Left renal cortex interstitium (tissue), 4 donors: ENCODE data around the gene SPDL1. TPM values are rescaled to one million over a fixed set of nuclear protein-coding genes. Genes with fewer than 3 reads are reported as not detected.

Experiments
- DNase-seq, 4 donors: peaks; one replicate each; pipeline ENCODE4 v3.0.0-alpha.2; 2013; ENCODE audit warnings: low read depth in 4 of 4, low spot score in 2 of 4, missing footprints in 1 of 4
- polyA plus RNA-seq, 4 donors: library from polyadenylated mRNA; unstranded; fragments of 120-200 nt; gene quantifications; one replicate each; pipeline ENCODE4 v1.2.1, GENCODE V29; 2013; ENCODE audit not compliant: insufficient read length in 4 of 4

Gene SPDL1
- polyA plus RNA-seq, 4 donors = 31.0 to 46.5 (median 36.1) TPM

GRCh38 chr5:169627551-169627950 lies 44.0 kb downstream of the SPDL1 start:
- DNase-seq = no peak

GRCh38 chr5:169628892-169629291 lies 45.3 kb downstream of the SPDL1 start:
- DNase-seq = no peak

- DNase-seq = no peak
Measured at GRCh38 chr5:169629847-169630548, 46.4 kb downstream of the SPDL1 start.

- no peak for DNase-seq
Measured at GRCh38 chr5:169631360-169631759, 47.8 kb downstream of the SPDL1 start.

GRCh38 chr5:169632946-169633345 lies 49.4 kb downstream of the SPDL1 start:
- DNase-seq = no peak

- no peak for DNase-seq
Measured at GRCh38 chr5:169634606-169635005, 51.0 kb downstream of the SPDL1 start.

- no peak for DNase-seq
Measured at GRCh38 chr5:169635936-169636335, 52.4 kb downstream of the SPDL1 start.

GRCh38 chr5:169636477-169637084 lies 53.0 kb downstream of the SPDL1 start:
- DNase-seq = no peak

- no peak for DNase-seq
Measured at GRCh38 chr5:169637085-169637548, 53.5 kb downstream of the SPDL1 start, which contains the start of gene DOCK2. DOCK2 (plus strand) TSS chr5:169637275; CDS start chr5:169637327, 52 bp downstream.

GRCh38 chr5:169637549-169638121 lies 54.1 kb downstream of the SPDL1 start:
- DNase-seq = no peak

GRCh38 chr5:169641253-169641652 lies 57.7 kb downstream of the SPDL1 start:
- DNase-seq = peak in 3 of 4 donors; percentile 13 to 48 (median 24)

GRCh38 chr5:169646856-169647255 lies 63.3 kb downstream of the SPDL1 start:
- DNase-seq = no peak

- peak in 1 of 4 donors; percentile 3 for DNase-seq
Measured at GRCh38 chr5:169647566-169647965, 64.0 kb downstream of the SPDL1 start.

GRCh38 chr5:169648725-169649310 lies 65.2 kb downstream of the SPDL1 start:
- DNase-seq = no peak

- DNase-seq = no peak
Measured at GRCh38 chr5:169649486-169649885, 65.9 kb downstream of the SPDL1 start.

GRCh38 chr5:169650701-169651331 lies 67.2 kb downstream of the SPDL1 start:
- DNase-seq = no peak

- no peak for DNase-seq
Measured at GRCh38 chr5:169651526-169651925, 68.0 kb downstream of the SPDL1 start.

- no peak for DNase-seq
Measured at GRCh38 chr5:169652057-169652456, 68.5 kb downstream of the SPDL1 start.

GRCh38 chr5:169653091-169653490 lies 69.5 kb downstream of the SPDL1 start:
- no peak for DNase-seq
